HL-60/S4 (cell line): ENCODE data around the gene CYP3A4.
"Not testable (repeated sequence)": the region's sequence is repeated elsewhere in the genome, so short reads cannot be mapped to it uniquely, and the experiment has no call there.

Source experiments
- in situ Hi-C: fragments of 300-500 bp; cut with MboI; formaldehyde crosslinking; loops from 2 replicates; pipeline ENCODE4 v1.14.3; 2022; ENCODE audit warnings: low sequenced_read_pairs

CYP3A4 gene

DNA sequence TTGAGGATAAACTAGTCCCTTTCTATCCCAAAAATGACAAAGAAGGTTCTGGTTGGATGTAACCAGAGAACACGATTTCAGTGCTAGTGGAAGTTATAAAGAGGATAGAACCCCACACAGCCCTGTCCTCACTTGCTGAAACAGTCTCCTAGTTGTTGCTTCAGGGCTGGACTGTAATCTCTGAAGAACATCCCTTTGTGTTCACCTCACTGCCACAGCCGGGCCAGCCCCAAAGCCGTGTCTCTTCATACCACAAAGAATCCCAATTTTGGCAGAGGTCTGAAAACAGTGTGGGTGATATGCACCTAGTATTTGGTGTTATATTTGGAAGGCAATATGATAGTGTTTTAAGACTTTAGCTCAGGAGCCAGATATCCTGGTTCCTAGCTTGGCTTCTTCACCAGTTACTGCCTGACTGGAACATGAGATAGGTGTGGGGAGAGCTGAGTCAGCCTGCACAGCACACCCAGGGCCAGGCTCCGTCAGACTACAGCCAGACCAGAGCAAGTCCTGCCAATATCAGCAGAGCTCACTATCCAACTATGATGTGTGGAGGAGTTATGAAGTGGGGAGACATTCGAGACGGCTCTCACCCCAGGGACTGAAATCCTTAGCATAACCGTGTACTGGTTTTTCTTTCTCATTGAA, 21.2 kb downstream of the CYP3A4 start:
- in situ Hi-C loops: no loop called here

DNA sequence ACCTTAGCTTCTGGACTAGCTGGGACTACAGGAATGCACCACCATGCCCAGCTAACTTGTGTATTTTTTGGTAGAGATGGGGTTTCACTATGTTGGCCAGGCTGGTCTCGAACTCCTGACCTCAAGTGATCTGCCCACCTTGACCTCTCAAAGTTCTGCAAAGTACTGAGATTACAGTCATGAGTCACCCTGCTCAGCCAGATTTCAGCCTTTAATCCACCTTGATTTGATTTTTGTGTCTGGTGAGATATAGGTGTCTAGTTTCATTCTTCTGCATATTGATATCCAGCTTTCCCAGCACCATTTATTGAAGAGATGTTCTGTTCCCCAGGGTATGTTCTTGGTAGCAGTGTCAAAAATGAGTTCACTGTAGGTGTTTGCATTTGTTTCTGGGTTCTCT, 28.9 kb downstream of the CYP3A4 start:
- in situ Hi-C loops: no loop called here

DNA sequence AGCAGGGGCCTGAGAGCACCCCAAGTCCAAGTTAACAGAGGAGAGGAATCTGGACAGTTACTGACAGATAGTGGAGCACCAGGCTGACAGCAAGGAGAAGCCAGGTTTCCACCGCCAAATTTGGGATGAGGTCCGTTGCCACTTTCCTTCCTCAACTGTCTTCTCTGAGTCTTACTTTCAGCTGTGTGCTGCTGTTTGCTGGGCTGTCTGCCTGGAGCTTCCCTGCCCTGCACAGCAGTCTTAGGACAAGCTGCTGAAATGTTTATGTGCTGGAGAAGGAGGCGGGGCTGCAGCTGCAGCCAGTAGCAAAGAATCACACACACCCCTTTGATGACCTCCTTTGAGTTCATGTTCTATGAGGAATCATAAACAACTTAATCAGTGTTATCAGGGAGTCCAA, 31.6 kb downstream of the CYP3A4 start:
- in situ Hi-C loops: no loop called here

DNA sequence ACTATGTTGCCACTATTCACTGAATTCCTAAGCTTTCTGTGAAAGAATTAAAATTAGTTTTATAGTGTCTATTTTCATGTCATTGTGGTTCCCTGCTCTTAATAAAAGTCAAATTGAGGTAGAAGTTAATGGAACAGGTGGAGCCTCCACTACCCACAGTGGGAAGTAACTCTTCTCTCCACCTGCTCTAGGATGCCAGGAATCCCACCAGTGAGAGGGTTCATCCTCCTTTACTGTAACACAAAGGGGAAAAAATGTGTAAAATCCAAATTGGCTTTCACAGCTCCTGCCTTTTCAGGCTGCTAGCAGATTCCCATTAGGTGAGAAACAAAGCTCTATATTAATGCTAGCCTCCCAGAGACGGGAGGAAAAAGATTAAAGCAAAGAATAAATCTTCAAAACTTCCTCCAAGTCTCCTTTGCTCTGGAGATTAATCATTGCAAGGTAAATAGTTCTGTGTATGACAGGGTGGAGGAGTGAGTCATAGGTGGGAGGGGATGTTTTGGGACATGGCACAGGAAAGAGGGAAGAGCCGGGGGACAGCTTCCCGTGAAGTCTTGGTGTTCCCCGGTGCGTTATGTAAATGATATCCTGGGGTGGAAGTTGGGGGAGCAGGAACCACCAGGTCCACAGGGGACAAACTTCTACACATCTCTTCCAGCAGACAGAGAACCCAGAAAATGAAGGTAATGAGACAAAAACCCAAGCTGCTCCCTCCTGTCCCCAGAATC, 32.5 kb downstream of the CYP3A4 start:
- in situ Hi-C loops: not testable (repeated sequence)

DNA sequence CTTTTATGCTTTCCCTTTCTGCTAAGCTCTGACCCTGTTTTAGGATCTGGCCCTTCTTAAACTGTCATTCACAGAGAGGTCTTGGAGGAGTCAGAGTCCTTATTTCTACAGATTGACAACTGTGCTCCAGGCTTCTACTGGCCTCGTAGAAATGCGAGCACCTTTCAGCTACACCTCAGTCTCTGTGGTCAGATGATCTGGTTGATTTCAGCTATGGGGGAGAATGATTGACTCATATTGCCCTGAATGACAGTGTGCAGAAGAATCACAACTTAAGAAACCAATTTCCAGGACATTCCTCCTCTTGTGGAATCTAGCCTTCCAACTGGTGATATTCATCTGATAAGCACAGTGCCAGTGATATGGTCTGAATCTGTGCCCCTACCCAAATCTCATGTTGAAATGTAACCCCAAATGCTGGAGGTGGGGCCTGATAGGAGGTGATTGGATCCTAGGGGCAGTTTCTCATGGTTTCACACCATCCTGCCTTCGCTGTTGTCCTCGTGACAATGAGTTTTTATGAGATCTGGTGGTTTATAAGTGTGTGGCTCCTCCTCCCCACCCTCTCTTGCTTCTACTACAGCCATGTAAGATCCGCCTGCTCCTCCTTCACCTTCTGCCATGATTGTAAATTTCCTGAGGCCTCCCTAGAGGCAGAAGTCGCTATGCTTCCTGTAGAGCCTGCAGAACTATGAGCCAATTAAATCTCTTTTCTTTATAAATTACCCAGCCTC, 35.0 kb downstream of the CYP3A4 start:
- in situ Hi-C loops: no loop called here

DNA sequence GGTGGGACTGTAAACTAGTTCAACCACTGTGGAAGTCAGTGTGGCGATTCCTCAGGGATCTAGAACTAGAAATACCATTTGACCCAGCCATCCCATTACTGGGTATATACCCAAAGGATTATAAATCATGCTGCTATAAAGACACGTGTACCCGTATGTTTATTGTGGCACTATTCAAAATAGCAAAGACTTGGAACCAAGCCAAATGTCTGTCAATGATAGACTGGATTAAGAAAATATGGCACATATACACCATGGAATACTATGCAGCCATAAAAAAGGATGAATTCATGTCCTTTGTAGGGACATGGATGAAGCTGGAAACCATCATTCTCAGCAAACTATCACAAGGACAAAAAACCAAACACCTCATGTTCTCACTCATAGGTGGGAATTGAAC, 37.1 kb downstream of the CYP3A4 start:
- in situ Hi-C loops: not testable (repeated sequence)

DNA sequence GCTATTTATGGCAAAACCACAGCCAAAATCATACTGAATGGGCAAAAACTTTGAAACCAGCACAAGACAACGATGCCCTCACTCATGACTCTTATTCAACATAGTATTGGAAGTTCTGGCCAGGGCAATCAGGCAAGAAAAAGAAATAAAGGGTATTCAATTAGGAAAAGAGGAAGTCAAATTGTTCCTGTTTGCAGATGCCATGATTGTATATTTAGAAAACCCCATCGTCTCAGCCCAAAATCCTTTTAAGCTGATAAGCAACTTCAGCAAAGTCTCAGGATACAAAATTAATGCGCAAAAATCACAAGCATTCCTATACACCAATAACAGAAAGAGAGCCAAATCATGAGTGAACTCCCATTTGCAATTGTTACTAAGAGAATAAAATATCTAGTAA, 38.6 kb downstream of the CYP3A4 start:
- in situ Hi-C loops: not testable (repeated sequence)

DNA sequence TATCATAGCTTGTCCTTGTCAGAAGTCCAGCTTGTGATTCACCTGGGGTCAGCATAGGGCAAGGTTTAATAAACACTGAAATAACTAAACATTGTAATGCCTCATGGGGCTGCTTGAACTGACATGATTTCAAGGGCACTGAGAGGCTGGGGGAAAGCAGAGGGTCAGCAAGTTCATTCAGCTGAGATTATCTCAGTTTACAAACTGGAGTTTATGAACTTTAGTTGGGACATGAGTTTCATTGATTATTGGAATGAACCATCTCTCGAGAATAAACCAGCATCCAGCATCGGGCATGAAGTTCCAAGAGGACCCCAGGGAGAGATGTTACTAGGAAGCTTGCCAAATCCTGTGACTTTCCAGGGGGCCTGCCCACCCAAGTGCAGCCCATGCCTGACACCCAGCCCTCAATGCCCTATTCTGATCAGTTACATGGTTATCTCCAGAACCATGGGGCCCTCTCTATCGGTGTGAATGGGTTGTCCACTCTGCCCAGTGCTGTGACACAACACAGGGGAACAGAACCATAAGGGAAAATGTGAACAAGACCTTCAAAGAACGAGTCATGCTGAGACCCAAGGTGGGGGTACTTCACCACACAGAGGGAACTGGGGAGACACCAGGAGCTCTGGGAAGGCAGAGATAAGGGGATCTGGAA, 41.1 kb downstream of the CYP3A4 start:
- in situ Hi-C loops: no loop called here

DNA sequence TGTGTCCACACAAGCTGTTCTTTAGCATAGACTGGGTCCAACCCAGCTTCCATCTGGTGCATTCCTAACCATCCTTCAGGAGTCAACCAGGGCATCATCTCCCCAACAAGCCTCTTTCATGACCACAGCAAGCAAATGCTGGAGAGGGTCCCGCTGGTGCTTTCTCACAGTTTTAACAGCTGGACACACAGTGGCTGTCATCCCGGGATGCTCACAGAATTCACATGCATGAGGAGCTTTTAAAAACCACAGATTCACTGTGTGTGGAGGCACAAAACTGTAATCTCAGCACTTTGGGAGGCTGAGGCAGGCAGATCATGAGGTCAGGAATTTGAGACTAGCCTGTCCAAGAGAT, 42.6 kb downstream of the CYP3A4 start:
- in situ Hi-C loops: no loop called here

DNA sequence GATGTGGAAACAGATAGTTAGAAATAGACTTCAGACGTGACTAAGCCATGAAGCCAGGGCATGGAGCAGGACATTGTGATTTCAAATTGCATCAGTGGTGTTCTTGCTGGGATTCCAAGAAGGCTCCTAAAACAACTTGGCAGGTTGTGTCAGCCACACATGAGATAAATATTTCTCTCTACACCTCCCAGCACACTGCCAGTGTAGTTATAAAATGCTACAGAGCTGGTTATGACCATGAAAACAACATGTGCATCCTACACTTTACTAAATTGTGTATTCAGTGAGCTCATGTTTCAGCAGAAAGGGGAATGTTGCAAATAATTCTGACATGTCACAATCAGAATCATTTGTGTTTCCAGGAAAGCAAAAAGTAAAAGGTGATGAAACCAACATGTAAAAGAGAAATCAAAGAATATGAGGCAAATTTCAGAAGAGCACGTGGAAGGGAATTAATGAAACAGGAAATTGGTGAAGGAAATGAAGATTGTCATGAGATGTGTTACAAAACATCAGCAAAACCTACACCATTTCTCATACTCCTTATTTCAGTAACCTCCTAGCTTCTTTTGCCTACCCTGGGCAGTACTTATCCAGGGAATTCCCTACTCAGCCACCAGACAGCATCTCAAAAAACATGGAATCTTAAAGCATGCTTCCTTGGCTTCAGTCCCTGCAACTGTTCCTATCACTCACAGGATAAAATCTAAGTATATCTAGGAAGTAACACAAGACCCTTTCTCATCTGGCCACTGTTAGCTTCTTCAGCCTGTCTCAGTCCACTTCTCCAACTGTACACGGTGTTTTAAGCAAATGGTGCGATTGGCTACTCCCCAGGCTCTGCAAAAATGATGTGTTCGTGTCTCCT, 43.2 kb downstream of the CYP3A4 start:
- in situ Hi-C loops: no loop called here

DNA sequence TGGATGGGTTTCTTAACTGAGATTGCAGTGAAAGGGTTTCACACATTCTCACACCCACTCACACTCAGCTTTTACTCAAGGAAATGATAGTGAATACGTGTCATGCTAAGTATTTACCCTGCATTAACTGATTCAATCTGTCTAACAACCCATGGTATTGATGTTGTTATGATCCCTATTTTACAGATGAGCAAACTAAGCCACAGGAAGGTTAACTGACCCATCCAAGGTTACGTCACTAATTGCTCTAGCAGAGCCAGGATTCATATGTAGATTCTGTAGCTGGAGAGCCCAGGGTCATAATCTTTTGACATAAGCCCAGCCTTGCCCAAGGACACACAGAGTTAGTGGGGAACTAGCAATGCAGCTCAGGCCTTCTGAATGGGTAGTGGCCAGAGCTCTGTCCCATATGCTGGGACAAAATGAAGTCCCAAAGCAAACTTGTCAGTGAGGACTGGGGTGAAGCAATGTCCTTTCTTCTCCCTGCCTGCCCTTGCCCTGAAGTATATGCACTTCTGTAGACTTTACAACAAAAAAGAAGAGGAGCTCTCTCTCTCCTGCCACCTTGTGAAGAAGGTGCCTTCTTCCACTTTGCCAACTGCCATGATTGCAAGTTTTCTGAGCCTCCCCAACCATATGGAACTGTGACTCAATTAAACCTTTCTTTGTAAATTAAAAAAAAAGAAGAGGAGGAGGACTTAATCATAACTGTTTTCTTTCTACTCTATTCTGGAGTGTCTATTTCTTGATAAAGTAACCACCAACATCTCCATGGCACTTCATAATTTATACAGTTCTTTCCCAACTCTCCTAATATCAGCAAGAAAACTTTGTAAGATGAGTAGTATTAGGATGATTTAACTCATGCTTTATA, 44.0 kb downstream of the CYP3A4 start:
- in situ Hi-C loops: no loop called here

DNA sequence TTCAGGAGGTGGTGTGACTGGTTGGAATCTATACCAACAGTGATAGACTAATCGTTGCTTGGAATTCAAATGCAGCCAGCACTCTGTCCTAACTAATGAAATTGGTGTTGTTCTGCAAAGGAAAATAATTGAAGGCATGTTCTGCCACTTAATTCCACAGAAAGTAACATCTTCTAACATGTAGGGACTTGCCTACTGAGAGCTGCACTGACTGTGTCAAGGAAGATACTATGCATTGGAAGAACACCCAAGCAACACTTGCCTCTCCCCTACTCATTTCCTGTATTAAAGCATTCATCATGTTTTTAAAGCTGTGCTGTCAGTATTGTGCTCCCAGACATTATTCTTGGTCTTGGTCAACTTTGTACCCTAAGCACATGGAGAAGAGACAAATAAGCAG, 46.3 kb downstream of the CYP3A4 start:
- in situ Hi-C loops: no loop called here

DNA sequence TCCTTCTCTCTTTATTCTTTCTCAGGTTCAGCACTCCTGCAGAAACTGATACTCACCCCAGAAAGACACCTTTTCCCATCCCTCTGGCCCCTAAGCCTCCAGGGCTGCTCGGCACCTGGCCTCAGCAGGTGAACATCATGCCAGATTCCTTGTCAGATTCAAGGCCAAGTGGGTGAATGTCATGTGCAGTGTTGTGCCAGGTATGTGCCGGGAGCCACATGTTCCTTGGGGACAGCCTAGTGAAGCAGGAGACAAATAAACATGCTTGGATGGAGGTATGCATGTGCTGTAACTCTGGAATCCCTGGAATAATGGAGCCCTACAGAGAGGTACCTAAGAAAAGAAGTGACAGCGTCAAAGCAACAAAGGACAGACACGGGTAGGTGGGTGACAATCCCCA, 47.3 kb downstream of the CYP3A4 start:
- in situ Hi-C loops: not testable (repeated sequence)

DNA sequence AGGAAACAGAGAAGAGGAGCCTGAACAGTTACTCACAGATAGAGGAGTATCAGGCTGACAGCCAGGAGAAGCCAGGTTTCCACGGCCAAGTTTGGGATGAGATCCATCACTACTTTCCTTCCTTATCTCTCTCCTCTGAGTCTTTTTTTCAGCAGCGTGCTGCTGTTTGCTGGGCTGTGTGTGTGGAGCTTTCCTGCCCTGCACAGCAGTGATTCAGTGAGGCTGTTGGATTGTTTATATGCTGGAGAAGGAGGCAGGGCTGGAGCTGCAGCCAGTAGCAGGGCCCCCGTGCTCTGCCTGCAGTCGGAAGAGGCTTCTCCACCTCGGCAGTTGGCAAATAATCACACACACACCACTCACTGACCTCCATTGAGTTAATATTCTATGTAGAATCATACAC, 49.0 kb downstream of the CYP3A4 start, which contains the start of gene CYP3A7:
Gene CYP3A7 (minus strand): TSS at position 210 of the 400 bp plus-strand sequence. CDS start 103 bp downstream, at position 107.
- in situ Hi-C loops: no loop called here

DNA sequence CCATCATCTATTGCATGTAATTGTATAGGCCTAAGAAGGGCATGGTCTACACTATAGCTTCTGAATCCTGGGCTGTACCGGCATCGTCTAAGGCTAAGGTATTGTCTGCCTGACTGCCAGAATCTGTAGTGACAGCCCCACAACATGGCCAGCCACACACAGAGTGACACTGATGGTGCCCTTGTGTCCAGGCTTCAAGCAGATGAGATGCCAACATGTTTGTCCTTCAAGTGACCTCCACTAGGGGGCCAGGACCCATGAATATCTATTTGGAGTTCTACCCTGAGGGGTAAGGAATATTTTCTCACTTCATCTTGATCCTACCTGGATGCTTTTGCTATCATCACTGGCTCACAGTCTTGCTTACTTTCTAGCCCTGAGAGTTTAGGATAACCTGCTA, 50.5 kb downstream of the CYP3A4 start:
- in situ Hi-C loops: no loop called here

DNA sequence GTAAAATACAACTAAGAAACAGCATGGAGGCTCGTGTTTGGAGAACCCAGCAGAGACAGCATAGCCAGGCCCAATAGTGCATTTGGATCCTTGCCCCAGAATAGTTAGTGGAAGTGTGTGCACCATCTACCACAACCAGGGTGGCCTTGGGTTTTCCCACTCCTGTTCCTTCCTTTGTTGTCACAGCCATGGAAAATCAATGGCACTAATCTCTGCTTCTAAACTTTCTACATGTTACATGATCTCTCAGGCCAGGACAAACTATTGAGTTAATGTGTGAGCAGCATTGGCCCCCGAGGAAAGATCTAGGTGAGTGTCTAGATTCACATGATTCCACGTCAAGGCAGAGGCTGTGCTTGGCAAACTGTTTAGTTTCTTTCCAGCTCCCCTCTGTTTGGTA, 51.0 kb downstream of the CYP3A4 start:
- in situ Hi-C loops: no loop called here

DNA sequence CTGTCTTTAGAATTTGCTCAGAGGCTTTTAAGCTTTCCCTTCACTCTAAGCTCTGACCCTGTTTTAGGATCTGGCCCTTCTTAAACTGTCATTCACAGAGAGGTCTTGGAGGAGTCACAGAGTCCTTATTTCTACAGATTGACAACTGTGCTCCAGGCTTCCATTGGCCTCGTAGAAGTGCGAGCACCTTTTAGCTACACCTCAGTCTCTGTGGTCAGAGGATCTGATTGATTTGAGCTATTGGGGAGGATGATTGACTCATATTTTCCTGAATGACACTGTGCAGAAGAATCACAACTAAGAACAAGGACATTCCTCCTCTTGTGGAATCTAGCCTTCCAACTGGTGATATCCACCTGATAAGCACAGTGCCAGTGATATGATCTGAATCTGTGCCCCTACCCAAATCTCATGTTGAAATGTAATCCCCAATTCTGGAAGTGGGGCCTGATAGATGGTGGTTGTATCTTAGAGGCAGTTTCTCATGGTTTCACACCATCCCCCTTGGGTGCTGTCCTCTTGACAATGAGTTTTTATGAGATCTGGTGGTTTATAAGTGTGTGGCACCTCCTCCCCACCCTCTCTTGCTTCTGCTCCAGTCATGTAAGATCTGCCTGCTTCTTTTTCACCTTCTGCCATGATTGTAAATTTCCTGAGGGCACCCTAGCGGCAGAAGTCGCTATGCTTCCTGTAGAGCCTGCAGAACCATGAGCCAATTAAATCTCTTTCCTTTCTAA, 52.2 kb downstream of the CYP3A4 start:
- in situ Hi-C loops: no loop called here

DNA sequence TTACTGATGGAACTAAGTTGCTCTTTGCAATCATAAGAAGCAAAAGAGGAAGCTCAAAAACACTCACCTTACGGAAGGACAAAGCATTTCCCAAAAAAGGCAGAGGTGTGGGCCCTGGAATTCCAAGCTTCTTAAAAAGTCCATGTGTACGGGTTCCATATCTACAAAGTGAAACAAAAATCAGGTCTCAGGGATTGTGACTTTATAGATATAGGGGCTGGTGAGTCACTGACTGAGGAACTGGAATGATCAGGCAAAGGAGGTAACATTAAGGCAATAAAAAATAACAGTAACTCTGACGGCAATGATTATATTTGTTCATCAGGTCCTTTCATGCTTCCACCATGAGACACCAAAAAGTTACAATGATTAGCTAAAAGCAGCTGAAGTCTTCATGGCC, 53.0 kb downstream of the CYP3A4 start:
- in situ Hi-C loops: no loop called here

DNA sequence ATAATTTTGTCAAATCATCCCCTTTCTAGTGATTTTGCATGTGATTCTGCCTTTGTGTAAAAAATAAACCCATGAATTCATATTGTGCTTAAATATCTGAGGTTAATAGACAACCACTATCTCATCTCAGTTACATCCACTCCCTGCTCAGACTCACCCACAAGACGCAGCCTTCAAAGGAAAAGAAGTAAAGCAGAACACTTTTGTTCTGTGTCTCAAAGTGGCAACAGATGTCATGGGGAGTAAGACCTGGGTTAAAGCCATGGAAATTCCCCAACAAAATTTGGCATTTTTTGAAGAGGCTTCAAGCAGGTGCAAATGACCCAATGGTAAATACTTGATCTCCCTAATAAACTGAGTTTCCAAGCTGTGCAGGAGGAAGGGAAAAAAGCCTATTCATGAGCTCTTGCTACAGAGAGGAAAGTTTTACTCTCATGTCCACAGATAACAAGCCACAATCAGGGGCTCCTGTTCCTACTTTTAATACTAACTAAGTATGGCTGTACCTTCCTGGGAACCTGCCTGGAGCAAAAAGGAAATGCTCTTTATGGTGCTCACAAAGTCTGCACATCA, 53.7 kb downstream of the CYP3A4 start:
- in situ Hi-C loops: no loop called here
